Caco-2 (cell line): ENCODE results near the gene VARS2. TPM values are rescaled to one million over a fixed set of nuclear protein-coding genes. Genes with fewer than 3 reads are reported as not detected.
"Not testable (repeated sequence)": the region's sequence is repeated elsewhere in the genome, so short reads cannot be mapped to it uniquely, and the experiment has no call there.

Experiments
- BruUV-seq: library from RNA; stranded (reverse); fragments of 400-500 nt; replicated peaks from 2 replicates; lab custom pipeline; 2021; lab: Mats Ljungman, UMichigan
- CTCF ChIA-PET: fragments of 300-600 bp; sonication (Branson Sonifier 250); formaldehyde crosslinking; loops from one replicate; lab custom pipeline; 2022; ENCODE audit warnings: antibody characterized with exemption; lab: Charles Lee
- POLR2A ChIA-PET: fragments of 300-600 bp; sonication (Branson Sonifier 250); formaldehyde crosslinking; loops from one replicate; lab custom pipeline; 2022; ENCODE audit warnings: antibody characterized with exemption; lab: Charles Lee
- DNase-seq, 2 experiments: peaks; one replicate each; pipeline versions ENCODE4 v3.0.0 to v3.0.0-alpha.2; 2020 to 2022
- H3K27me3 ChIP-seq: replicated peaks from 2 replicates; pipeline ENCODE4 v1.6.0; 2011; ENCODE audit warnings: low read length; ENCODE audit not compliant: control insufficient read depth, insufficient read depth
- H3K36me3 ChIP-seq: 2 replicates; pipeline ENCODE4 v1.5.1; 2011; ENCODE audit warnings: low read length; ENCODE audit not compliant: control insufficient read depth, insufficient read depth
- H3K4me1 ChIP-seq: fragments of 250-450 bp; sonication (Bioruptor Pico); 2 replicates; pipeline ENCODE4 v1.5.1; 2020; ENCODE audit warnings: mild to moderate bottlenecking
- H3K4me3 ChIP-seq: 2 replicates; pipeline ENCODE4 v1.5.1; 2011; ENCODE audit warnings: low read depth, mild to moderate bottlenecking, control low read depth, low read length
- H3K9me3 ChIP-seq: fragments of 250-450 bp; sonication (Bioruptor Pico); 2 replicates; pipeline ENCODE4 v1.5.1; 2020; ENCODE audit warnings: mild to moderate bottlenecking, moderate library complexity
- H3K27ac Mint-ChIP-seq: one replicate; pipeline ENCODE4 v1.8.0; 2022; ENCODE audit warnings: mixed read lengths; ENCODE audit not compliant: unreplicated experiment
- H3K27me3 Mint-ChIP-seq: one replicate; pipeline ENCODE4 v1.8.0; 2022; ENCODE audit warnings: mixed read lengths; ENCODE audit not compliant: insufficient read depth, unreplicated experiment
- H3K36me3 Mint-ChIP-seq: one replicate; pipeline ENCODE4 v1.8.0; 2022; ENCODE audit warnings: mild to moderate bottlenecking, mixed read lengths; ENCODE audit not compliant: insufficient read depth, unreplicated experiment
- H3K4me1 Mint-ChIP-seq: one replicate; pipeline ENCODE4 v1.8.0; 2022; ENCODE audit warnings: low read depth, mixed read lengths; ENCODE audit not compliant: unreplicated experiment
- H3K4me3 Mint-ChIP-seq: one replicate; pipeline ENCODE4 v1.8.0; 2022; ENCODE audit warnings: mild to moderate bottlenecking, moderate library complexity, mixed read lengths; ENCODE audit not compliant: unreplicated experiment
- H3K9me3 Mint-ChIP-seq: one replicate; pipeline ENCODE4 v1.8.0; 2022; ENCODE audit warnings: mixed read lengths; ENCODE audit not compliant: unreplicated experiment
- CTCF ChIP-seq, 2 experiments: fragments of 200-600 bp in 1 of 2; IDR thresholded peaks; 1 replicate in 1 of 2; 2 replicates in 1 of 2; pipeline versions ENCODE4 v1.5.1 to v1.8.0; 2011 to 2022; ENCODE audit warnings: antibody characterized with exemption in 1 of 2, control low read depth in 1 of 2, inconsistent platforms in 1 of 2, low read depth in 1 of 2, low read length in 1 of 2, mild to moderate bottlenecking in 1 of 2, moderate library complexity in 1 of 2; ENCODE audit not compliant: insufficient read depth in 1 of 2, severe bottlenecking in 1 of 2, unreplicated experiment in 1 of 2
- intact Hi-C: fragments of 100-400 bp; cut with micrococcal nuclease; formaldehyde crosslinking; loops from one replicate; pipeline ENCODE4 v1.10.0; 2022; ENCODE audit not compliant: unreplicated experiment
- total RNA-seq: library from RNA; stranded (reverse); gene quantifications from 2 replicates; pipeline ENCODE4 v1.2.3, GENCODE V29; 2022

VARS2 gene
- total RNA-seq, 1 experiment from 2014 or later: 37.5 TPM

- no peaks in the 10 kb centered on the region for H3K36me3 ChIP-seq
- peaks cover 36% of the 10 kb centered on the region for H3K9me3 ChIP-seq
- Mint-ChIP-seq H3K4me1 (no peaks in the 10 kb centered on the region), H3K9me3 (peaks cover 47% of the 10 kb centered on the region), H3K36me3 (peaks cover 5% of the 10 kb centered on the region), H3K4me3 (no peak overlapping the region), H3K27me3 (no peaks in the 10 kb centered on the region), H3K27ac (no peak overlapping the region)
- ChIA-PET CTCF (no interaction called here), POLR2A (no interaction called here)
- intact Hi-C loops: no loop called here
- H3K27me3 ChIP-seq: no peaks in the 10 kb centered on the region
- BruUV-seq: no TSS peak
- DNase-seq: no peak
- H3K4me3 ChIP-seq: no peak overlapping the region
- no peak for TF ChIP-seq CTCF (IDR thresholded peaks at IDR 0.05; ENCODE audit: insufficient read depth in 1 of 2, low read depth in 1 of 2, low read length in 1 of 2, severe bottlenecking in 1 of 2, unreplicated experiment in 1 of 2)
- no peaks in the 10 kb centered on the region for H3K4me1 ChIP-seq
These were observed 43.5 kb upstream of the VARS2 start for GRCh38 chr6:30870546-30870945.

GRCh38 chr6:30871592-30872183, 42.4 kb upstream of the VARS2 start:
- POLR2A ChIA-PET: no interaction called here
- Histone ChIP-seq H3K27me3 (no peaks in the 10 kb centered on the region), H3K4me3 (no peak overlapping the region), H3K4me1 (no peaks in the 10 kb centered on the region), H3K36me3 (no peaks in the 10 kb centered on the region), H3K9me3 (peaks cover 36% of the 10 kb centered on the region)
- Mint-ChIP-seq H3K4me1 (no peaks in the 10 kb centered on the region), H3K9me3 (peaks cover 47% of the 10 kb centered on the region), H3K27me3 (no peaks in the 10 kb centered on the region), H3K4me3 (no peak overlapping the region), H3K27ac (no peak overlapping the region), H3K36me3 (peaks cover 5% of the 10 kb centered on the region)
- TF ChIP-seq CTCF (IDR thresholded peaks at IDR 0.05; ENCODE audit: insufficient read depth in 1 of 2, low read depth in 1 of 2, low read length in 1 of 2, severe bottlenecking in 1 of 2, unreplicated experiment in 1 of 2): no peak
- no peak for DNase-seq
- CTCF ChIA-PET: no interaction called here
- no TSS peak for BruUV-seq
- intact Hi-C loops: no loop called here

- Mint-ChIP-seq H3K27ac (no peak overlapping the region), H3K4me1 (no peaks in the 10 kb centered on the region), H3K4me3 (no peak overlapping the region), H3K36me3 (peaks cover 5% of the 10 kb centered on the region), H3K27me3 (no peaks in the 10 kb centered on the region), H3K9me3 (peaks cover 47% of the 10 kb centered on the region)
- Histone ChIP-seq H3K9me3 (peaks cover 36% of the 10 kb centered on the region), H3K4me3 (no peak overlapping the region), H3K4me1 (no peaks in the 10 kb centered on the region; the same call in 1 of the 2 replicates), H3K36me3 (no peaks in the 10 kb centered on the region), H3K27me3 (no peaks in the 10 kb centered on the region)
- ChIA-PET POLR2A (no interaction called here), CTCF (no interaction called here)
- intact Hi-C loops: no loop called here
- DNase-seq: no peak
- no peak for TF ChIP-seq CTCF (IDR thresholded peaks at IDR 0.05; ENCODE audit: insufficient read depth in 1 of 2, low read depth in 1 of 2, low read length in 1 of 2, severe bottlenecking in 1 of 2, unreplicated experiment in 1 of 2)
- no TSS peak for BruUV-seq
These were observed 40.8 kb upstream of the VARS2 start for GRCh38 chr6:30873137-30873640.

- H3K4me1 Mint-ChIP-seq, CTCF ChIA-PET, H3K27me3 Mint-ChIP-seq, H3K4me3 Mint-ChIP-seq, BruUV-seq, H3K36me3 Mint-ChIP-seq, H3K27ac Mint-ChIP-seq, H3K4me1 ChIP-seq, DNase-seq, H3K27me3 ChIP-seq, H3K36me3 ChIP-seq, intact Hi-C loops, H3K4me3 ChIP-seq, POLR2A ChIA-PET: not testable (repeated sequence)
- peaks cover 31% of the 10 kb centered on the region for H3K9me3 ChIP-seq
- peaks cover 43% of the 10 kb centered on the region for H3K9me3 Mint-ChIP-seq
These were observed 40.2 kb upstream of the VARS2 start for GRCh38 chr6:30873795-30874194.
